ENCODE data around the gene IL36A. TPM values are rescaled to one million over a fixed set of nuclear protein-coding genes. Genes with fewer than 3 reads are reported as not detected.

The IL36A gene
- polyA plus RNA-seq, 1 of the 3 experiments (the other 2 are of a cell fraction): not detected

- Histone ChIP-seq H4K20me1 (ENCODE audit: insufficient read depth) (no peaks in the 10 kb centered on the region), H3K9ac (no peak overlapping the region), H3K79me2 (ENCODE audit: insufficient read depth) (no peaks in the 10 kb centered on the region; the same call in 1 of the 2 replicates), H3K36me3 (replicated peaks in 1 of 2; ENCODE audit: control insufficient read depth in 1 of 2, insufficient read depth in 2 of 2, low read length in 1 of 2) (no peaks in the 10 kb centered on the region), H3K27me3 (ENCODE audit: insufficient read depth) (no peaks in the 10 kb centered on the region; the same call in 1 of the 2 replicates), H3K4me2 (no peak overlapping the region), H3F3A (replicated peaks; ENCODE audit: insufficient read depth) (no peaks in the 10 kb centered on the region), H3K4me1 (ENCODE audit: control insufficient read depth in 1 of 2, insufficient read depth in 2 of 2, low read depth in 1 of 2, low read length in 1 of 2) (no peaks in the 10 kb centered on the region), H3K9me2 (no peaks in the 10 kb centered on the region), H3K9me3 (no peaks in the 10 kb centered on the region), H2AFZ (ENCODE audit: low read depth) (no peak overlapping the region), H3K27ac (ENCODE audit: low read depth in 2 of 2, low read length in 1 of 2) (no peak overlapping the region), H3K4me3 (ENCODE audit: low read depth in 2 of 2, low read length in 1 of 2) (no peak overlapping the region)
- no peak for TF ChIP-seq REST (IDR thresholded peaks at IDR 0.05; ENCODE audit: low read depth, low read length)
- TF ChIP-seq EZH2phosphoT487 (IDR thresholded peaks at IDR 0.05; ENCODE audit: borderline replicate concordance, low read depth): no peak
- no peak for TF ChIP-seq TEAD4 (IDR thresholded peaks at IDR 0.05; ENCODE audit: borderline replicate concordance, insufficient read depth)
- POLR2A ChIA-PET: no interaction called here
- no peak for DNase-seq
- CTCF ChIA-PET: no interaction called here
- WGBS (ENCODE audit: low lambda C conversion rate): 0% methylated on average over 1 of the region's 1 CpG
Measured at GRCh38 chr2:113000436-113000835, 4.8 kb upstream of the IL36A start.

- CTCF ChIA-PET: interaction anchor here (1.2 kb wide), 1 partner anchor 44 kb away, joined by 6 read pairs; no protein-coding TSS in a partner anchor
- no peaks in the 10 kb centered on the region for H3K9me2 ChIP-seq
- TF ChIP-seq TCF12 (IDR thresholded peaks at IDR 0.05) (no peak), CTCF (IDR thresholded peaks at IDR 0.05) (no peak), NFIC (IDR thresholded peaks at IDR 0.05; ENCODE audit: borderline replicate concordance) (no peak), ELF1 (IDR thresholded peaks at IDR 0.05) (no peak), MXI1 (IDR thresholded peaks at IDR 0.05; ENCODE audit: low read depth, low read length) (no peak), FOXM1 (IDR thresholded peaks at IDR 0.05; ENCODE audit: low read depth) (no peak), EZH2phosphoT487 (IDR thresholded peaks at IDR 0.05; ENCODE audit: borderline replicate concordance, low read depth) (no peak), IRF3 (IDR thresholded peaks at IDR 0.05; ENCODE audit: low read depth, low read length) (no peak), RFX5 (IDR thresholded peaks at IDR 0.05; ENCODE audit: low read length) (no peak), TEAD4 (IDR thresholded peaks at IDR 0.05; ENCODE audit: borderline replicate concordance, insufficient read depth) (no peak), SMC3 (IDR thresholded peaks at IDR 0.05; ENCODE audit: low read depth, low read length) (no peak), REST (IDR thresholded peaks at IDR 0.05; ENCODE audit: low read depth, low read length) (no peak), POLR2AphosphoS5 (IDR thresholded peaks at IDR 0.05; ENCODE audit: low read depth, low read length) (no peak), USF1 (IDR thresholded peaks at IDR 0.05; ENCODE audit: borderline replicate concordance, low read depth) (no peak)
Measured at GRCh38 chr2:113002677-113003076, 2.6 kb upstream of the IL36A start.

More at GRCh38 chr2:113002677-113003076, 2.6 kb upstream of the IL36A start:
- Histone ChIP-seq H3K27ac (ENCODE audit: low read depth in 2 of 2, low read length in 1 of 2) (no peak overlapping the region), H3K9me3 (no peaks in the 10 kb centered on the region), H3K79me2 (ENCODE audit: insufficient read depth) (no peaks in the 10 kb centered on the region; the same call in 1 of the 2 replicates), H3F3A (replicated peaks; ENCODE audit: insufficient read depth) (no peaks in the 10 kb centered on the region), H3K27me3 (ENCODE audit: insufficient read depth) (no peaks in the 10 kb centered on the region), H3K4me3 (ENCODE audit: low read depth in 2 of 2, low read length in 1 of 2) (no peak overlapping the region), H3K9ac (no peak overlapping the region), H4K20me1 (ENCODE audit: insufficient read depth) (no peaks in the 10 kb centered on the region), H3K4me2 (no peak overlapping the region), H2AFZ (ENCODE audit: low read depth) (no peak overlapping the region), H3K4me1 (ENCODE audit: control insufficient read depth in 1 of 2, insufficient read depth in 2 of 2, low read depth in 1 of 2, low read length in 1 of 2) (no peaks in the 10 kb centered on the region), H3K36me3 (replicated peaks in 1 of 2; ENCODE audit: control insufficient read depth in 1 of 2, insufficient read depth in 2 of 2, low read length in 1 of 2) (no peaks in the 10 kb centered on the region)
- 0% methylated on average over 2 of the region's 2 CpGs for WGBS (ENCODE audit: low lambda C conversion rate)
- POLR2A ChIA-PET: no interaction called here
- DNase-seq: no peak
